Psoas muscle (tissue), 8 donors: ENCODE results near the gene RELN. TPM values are rescaled to one million over a fixed set of nuclear protein-coding genes. Genes with fewer than 3 reads are reported as not detected.

Source experiments
- ATAC-seq, 4 donors: fragments of 200-7000 bp; cut with Tn5 transposase; one replicate each; pipeline ENCODE4 v1.9.1; 2020; ENCODE audit warnings: moderate library complexity in 3 of 4, mild to moderate bottlenecking in 2 of 4
- DNase-seq, 2 donors: peaks; one replicate each; pipeline ENCODE4 v3.0.0-alpha.2; 2020
- H3K27ac ChIP-seq: fragments of 200-600 bp; one replicate; pipeline ENCODE4 v1.8.0; 2022
- H3K27me3 ChIP-seq, 3 donors: fragments of 200-600 bp in 1 of 3; one replicate each; pipeline versions ENCODE4 v1.6.1 to v1.8.0; 2013 to 2022; ENCODE audit warnings: low read length in 2 of 3, mild to moderate bottlenecking in 2 of 3, moderate library complexity in 1 of 3; ENCODE audit not compliant: insufficient read depth in 3 of 3
- H3K36me3 ChIP-seq, 2 donors: fragments of 200-600 bp in 1 of 2; one replicate each; pipeline versions ENCODE4 v1.6.1 to v1.8.0; 2013 to 2022; ENCODE audit warnings: low read depth in 1 of 2, mild to moderate bottlenecking in 1 of 2, moderate library complexity in 1 of 2; ENCODE audit not compliant: insufficient read depth in 1 of 2
- H3K4me1 ChIP-seq: fragments of 200-600 bp; one replicate; pipeline ENCODE4 v1.8.0; 2022
- H3K4me3 ChIP-seq: fragments of 200-600 bp; one replicate; pipeline ENCODE4 v1.8.0; 2022; ENCODE audit warnings: mild to moderate bottlenecking
- H3K9me3 ChIP-seq: fragments of 200-600 bp; one replicate; pipeline ENCODE4 v1.8.0; 2022
- CTCF ChIP-seq: fragments of 200-600 bp; IDR thresholded peaks from one replicate; pipeline ENCODE4 v1.8.0; 2022; ENCODE audit warnings: antibody characterized with exemption
- WGBS, 3 donors: extraction: QIAGEN DNeasy Blood & Tissue Kit; methylation state at CpG; one replicate each; pipeline versions ENCODE4 v1.1.6 to v1.1.7; 2013; 5-methylcytosine and 5-hydroxymethylcytosine counted together
- intact Hi-C, 2 donors: fragments of 100-400 bp; cut with DNase I; formaldehyde crosslinking; loops; one replicate each; pipeline versions ENCODE4 v1.11.0 to v1.14.2; 2022
- polyA plus RNA-seq, 3 donors: library from polyadenylated mRNA; stranded (reverse); fragments of 200-250 nt; gene quantifications; one replicate each; pipeline ENCODE4 v1.2.3, GENCODE V29; 2013
- total RNA-seq, 4 donors: library from RNA; stranded (reverse); fragmentation: NEBNext Ultra II Directional in 2 of 4; extraction: Animal tissue kit (Norgen Biotek cat#: 25700) in 2 of 4; gene quantifications; one replicate each; pipeline versions ENCODE4 v1.2.1 to v1.2.4, GENCODE V29; 2021 to 2023
- donor health status: healthy with polysubstance abuse.
- donor health status: DM: no; HTN: no; CAD: no; lungs with moderate emphysema.
- donor health status: Bipolar disorder and iron deficiency.
- donor health status: healthy.
- donor health status: DM: yes; HTN: yes; CAD: no.
- donor health status: DM: no; HTN: no; CAD: no.
- donor health status: DM: no; HTN: no; CAD: no.
- donor health status: DM: yes; HTN: yes; CAD: no.

RELN gene
- total and polyA plus RNA-seq, 7 donors, result 0.10 to 0.44 (median 0.32) TPM

- WGBS, 3 donors, result 85 to 95% (median 86%) methylated on average over 1 of the region's 1 CpG
- no peaks in the 10 kb centered on the region for H3K27me3 ChIP-seq
- H3K36me3 ChIP-seq, result no peaks in the 10 kb centered on the region
- H3K4me1 ChIP-seq, result no peaks in the 10 kb centered on the region
- ATAC-seq, result no peak
- intact Hi-C loops, result no loop called here
- H3K27ac ChIP-seq, result no peak overlapping the region
- no peak overlapping the region for H3K4me3 ChIP-seq
- DNase-seq, result no peak
- no peak for TF ChIP-seq CTCF
- no peaks in the 10 kb centered on the region for H3K9me3 ChIP-seq
These were observed 29.0 kb upstream of the RELN start for GRCh38 chr7:104018425-104018824.

GRCh38 chr7:104017001-104017400 is 27.5 kb upstream of the RELN start:
- no peaks in the 10 kb centered on the region for H3K9me3 ChIP-seq
- H3K27ac ChIP-seq, result no peak overlapping the region
- no peak for ATAC-seq
- no peak for TF ChIP-seq CTCF
- no peaks in the 10 kb centered on the region for H3K27me3 ChIP-seq
- 65 to 73% (median 71%) methylated on average over 2 of the region's 2 CpGs for WGBS, 3 donors
- H3K4me3 ChIP-seq, result no peak overlapping the region
- H3K36me3 ChIP-seq, result no peaks in the 10 kb centered on the region
- intact Hi-C loops, result no loop called here
- DNase-seq, result no peak
- H3K4me1 ChIP-seq, result no peaks in the 10 kb centered on the region

- Histone ChIP-seq H3K36me3 (no peaks in the 10 kb centered on the region), H3K4me3 (no peak overlapping the region), H3K4me1 (no peaks in the 10 kb centered on the region), H3K27me3 (no peaks in the 10 kb centered on the region), H3K9me3 (no peaks in the 10 kb centered on the region), H3K27ac (no peak overlapping the region)
- TF ChIP-seq CTCF, result no peak
- ATAC-seq, result no peak
- intact Hi-C loops, result no loop called here
- no peak for DNase-seq
- WGBS, 3 donors, result 0 to 26% (median 24%) methylated on average over 1 of the region's 1 CpG
These were observed 23.4 kb upstream of the RELN start for GRCh38 chr7:104012835-104013234.

- no peaks in the 10 kb centered on the region for H3K4me1 ChIP-seq
- intact Hi-C loops, result no loop called here
- no peak for ATAC-seq
These were observed 22.4 kb upstream of the RELN start for GRCh38 chr7:104011829-104012228.

More at GRCh38 chr7:104011829-104012228, 22.4 kb upstream of the RELN start:
- DNase-seq, result no peak
- no peaks in the 10 kb centered on the region for H3K36me3 ChIP-seq
- no peaks in the 10 kb centered on the region for H3K27me3 ChIP-seq
- no peak overlapping the region for H3K4me3 ChIP-seq
- 79 to 90% (median 84%) methylated on average over 2 of the region's 2 CpGs for WGBS, 3 donors
- H3K9me3 ChIP-seq, result no peaks in the 10 kb centered on the region
- H3K27ac ChIP-seq, result no peak overlapping the region
- no peak for TF ChIP-seq CTCF
